H1 (cell line): ENCODE results near the gene MPIG6B. TPM values are rescaled to one million over a fixed set of nuclear protein-coding genes. Genes with fewer than 3 reads are reported as not detected.

Experiments
- PHF8 ChIP-seq: fragments of 200-600 bp; sonication (generic); conservative IDR thresholded peaks from 2 replicates; pipeline ENCODE4 v1.7.1; 2012; ENCODE audit warnings: low read depth, mild to moderate bottlenecking, inconsistent platforms, low read length, moderate library complexity
- polyA plus RNA-seq, 7 experiments: library from polyadenylated mRNA; depleted of rRNA in 3 of 7; stranded (reverse) in 5 of 7; unstranded in 2 of 7; fragments of >200 nt in 5 of 7; fragments of 200-250 nt in 2 of 7; gene quantifications; 1 replicate in 5 of 7; 2 replicates in 1 of 7; 4 replicates in 1 of 7; pipeline versions ENCODE4 v1.2.1 to v1.2.3, GENCODE V29; 2011 to 2013; ENCODE audit warnings: missing spikeins in 2 of 7, mixed read lengths in 2 of 7
- total RNA-seq: library from RNA; stranded (reverse); fragmentation: NEBNext Ultra II Directional; extraction: Animal tissue kit (Norgen Biotek cat#: 25700); gene quantifications from 2 replicates; pipeline ENCODE4 v1.2.1, GENCODE V29; 2021

The MPIG6B gene
- total and polyA plus RNA-seq, 2 of the 8 experiments (the other 6 are each of a cell fraction or from before 2014, with no cell fraction given), result 0.18 TPM; not detected in 1

DNA sequence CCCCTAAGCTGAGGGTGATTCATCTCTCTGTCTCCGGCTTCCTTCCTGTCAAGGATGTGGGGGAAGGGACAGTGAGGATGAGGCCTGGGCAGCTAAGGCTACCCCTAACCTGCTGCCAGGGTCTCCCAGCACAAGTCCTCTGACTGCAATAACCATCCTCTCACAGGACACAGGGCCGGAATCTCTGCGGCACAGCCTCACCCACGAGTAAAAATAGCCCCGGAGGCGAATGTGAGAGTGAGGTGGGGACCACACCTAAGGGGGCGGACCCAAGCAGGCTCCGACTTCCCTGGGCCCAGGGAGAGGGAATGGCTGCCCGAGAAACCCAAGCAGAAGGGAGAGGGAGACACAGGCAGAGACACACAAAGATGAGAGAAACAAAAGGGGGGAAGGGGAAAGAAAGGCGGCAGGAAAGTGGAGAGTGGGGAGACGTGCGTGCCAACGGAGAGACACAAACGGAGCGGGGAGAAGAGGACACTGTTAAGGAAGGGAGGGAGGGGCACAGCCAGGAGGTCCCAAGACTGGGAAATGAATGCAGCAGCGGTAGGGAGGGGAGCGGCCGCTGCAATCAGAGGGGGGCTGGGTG, 11.7 kb downstream of the MPIG6B start (continued):
- TF ChIP-seq PHF8, result no peak
